GM12875 (cell line): ENCODE data around the gene OR5K1.

ENCODE experiments used
- H3K4me3 ChIP-seq: one replicate; pipeline ENCODE4 v1.5.1; 2011; ENCODE audit warnings: low read depth, low read length, control low read depth
- CTCF ChIP-seq: IDR thresholded peaks from 2 replicates; pipeline ENCODE4 v1.5.1; 2011; ENCODE audit warnings: low read depth, mild to moderate bottlenecking, control low read depth, inconsistent platforms, low read length, moderate library complexity, borderline replicate concordance; ENCODE audit not compliant: insufficient read depth

The OR5K1 gene

GRCh38 chr3:98462901-98463300 lies at the start of gene OR5K1:
Gene OR5K1, plus strand, starts transcription at chr3:98463201. Its CDS starts 6,376 bp downstream, at chr3:98469577.
- H3K4me3 ChIP-seq = no peak within 1 kb of the TSS
- no peak for TF ChIP-seq CTCF

GRCh38 chr3:98432575-98432974 lies 30.4 kb upstream of the OR5K1 start:
- no peak for TF ChIP-seq CTCF

GRCh38 chr3:98433764-98434163 lies 29.2 kb upstream of the OR5K1 start:
- no peak for TF ChIP-seq CTCF
- no peak overlapping the region for H3K4me3 ChIP-seq

More at GRCh38 chr3:98432575-98432974, 30.4 kb upstream of the OR5K1 start:
- no peak overlapping the region for H3K4me3 ChIP-seq

- TF ChIP-seq CTCF = no peak
- no peak overlapping the region for H3K4me3 ChIP-seq
Measured at GRCh38 chr3:98434412-98434811, 28.6 kb upstream of the OR5K1 start.

- TF ChIP-seq CTCF = no peak
- H3K4me3 ChIP-seq = no peak overlapping the region
Measured at GRCh38 chr3:98440283-98440682, 22.7 kb upstream of the OR5K1 start.

- H3K4me3 ChIP-seq = no peak overlapping the region
- no peak for TF ChIP-seq CTCF
Measured at GRCh38 chr3:98445949-98446406, 17.0 kb upstream of the OR5K1 start.

GRCh38 chr3:98449606-98450193 lies 13.3 kb upstream of the OR5K1 start:
- TF ChIP-seq CTCF = no peak
- H3K4me3 ChIP-seq = no peak overlapping the region
